Ishikawa (cell line): Measurements from ENCODE around the gene SETX.

ENCODE experiments used
- CEBPB ChIP-seq: IDR thresholded peaks from 2 replicates; pipeline ENCODE4 v1.6.1; 2012
- EP300 ChIP-seq: IDR thresholded peaks from 2 replicates; pipeline ENCODE4 v1.6.1; 2012; ENCODE audit warnings: borderline replicate concordance
- FOXM1 ChIP-seq: IDR thresholded peaks from 2 replicates; pipeline ENCODE4 v1.6.1; 2012; ENCODE audit warnings: low read depth, borderline replicate concordance
- TEAD4 ChIP-seq: IDR thresholded peaks from 2 replicates; pipeline ENCODE4 v1.6.1; 2012
- YY1 ChIP-seq: IDR thresholded peaks from 2 replicates; pipeline ENCODE4 v1.6.1; 2012; ENCODE audit warnings: low read depth
- ZBTB7A ChIP-seq: IDR thresholded peaks from 2 replicates; pipeline ENCODE4 v1.6.1; 2012; ENCODE audit warnings: low read depth
- TF ChIP-seq, protein P1 (sequence below): IDR thresholded peaks from 2 replicates; pipeline ENCODE4 v1.6.1; 2012

DNA sequence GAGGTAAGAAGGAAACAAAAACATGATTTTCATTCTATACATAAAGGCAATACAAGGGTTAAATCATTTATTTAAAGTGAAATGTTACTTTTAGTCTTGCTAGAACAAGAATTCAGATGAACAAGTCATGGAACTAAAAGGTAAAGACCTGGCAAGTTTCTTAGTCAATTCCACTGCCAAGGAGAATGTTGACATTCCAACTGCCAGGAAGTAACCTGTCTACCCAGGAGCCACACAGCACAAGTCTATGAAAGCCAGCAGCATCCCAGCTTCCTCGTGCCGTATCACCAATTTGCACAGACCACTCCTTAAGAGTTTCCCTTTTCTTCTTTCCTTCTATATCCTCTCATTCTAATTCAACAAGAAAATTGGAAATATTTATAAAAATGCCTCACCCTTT is 79.9 kb downstream of the SETX start:
- TF ChIP-seq EP300 (no peak), ZBTB7A (no peak), CEBPB (no peak), YY1 (no peak), FOXM1 (no peak), TEAD4 (no peak)
- TF ChIP-seq, protein P1, sequence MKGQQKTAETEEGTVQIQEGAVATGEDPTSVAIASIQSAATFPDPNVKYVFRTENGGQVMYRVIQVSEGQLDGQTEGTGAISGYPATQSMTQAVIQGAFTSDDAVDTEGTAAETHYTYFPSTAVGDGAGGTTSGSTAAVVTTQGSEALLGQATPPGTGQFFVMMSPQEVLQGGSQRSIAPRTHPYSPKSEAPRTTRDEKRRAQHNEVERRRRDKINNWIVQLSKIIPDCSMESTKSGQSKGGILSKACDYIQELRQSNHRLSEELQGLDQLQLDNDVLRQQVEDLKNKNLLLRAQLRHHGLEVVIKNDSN, result no peak
